ENCODE data around the gene GXYLT2. TPM values are rescaled to one million over a fixed set of nuclear protein-coding genes. Genes with fewer than 3 reads are reported as not detected.

The GXYLT2 gene
- total and polyA plus RNA-seq, 10 of the 15 experiments (the other 5 are each of a cell fraction or from before 2014, with no cell fraction given): 0.27 to 2.6 (median 0.78) TPM

DNA sequence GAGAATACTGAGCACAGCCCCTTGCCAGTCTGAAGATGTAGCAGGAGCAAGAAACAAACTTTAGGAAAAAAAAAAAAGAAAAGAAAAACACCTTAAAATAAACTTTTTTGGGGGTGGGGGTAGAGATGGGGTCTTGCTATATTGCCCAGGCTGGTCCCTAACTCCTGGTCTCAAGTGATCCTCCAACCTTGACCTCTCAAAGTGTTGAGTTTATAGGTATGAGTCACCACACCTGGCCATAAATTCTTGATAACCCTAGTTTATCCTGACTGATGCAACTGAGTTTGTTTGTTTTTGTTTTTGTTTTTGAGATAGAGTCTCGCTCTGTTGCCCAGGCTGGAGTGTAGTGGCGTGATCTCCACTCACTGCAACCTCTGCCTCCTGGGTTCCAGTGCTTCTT, 28.4 kb downstream of the GXYLT2 start:
- POLR2A ChIA-PET: no interaction called here
- intact Hi-C loops (cut with micrococcal nuclease; ENCODE audit: unreplicated experiment): no loop called here

DNA sequence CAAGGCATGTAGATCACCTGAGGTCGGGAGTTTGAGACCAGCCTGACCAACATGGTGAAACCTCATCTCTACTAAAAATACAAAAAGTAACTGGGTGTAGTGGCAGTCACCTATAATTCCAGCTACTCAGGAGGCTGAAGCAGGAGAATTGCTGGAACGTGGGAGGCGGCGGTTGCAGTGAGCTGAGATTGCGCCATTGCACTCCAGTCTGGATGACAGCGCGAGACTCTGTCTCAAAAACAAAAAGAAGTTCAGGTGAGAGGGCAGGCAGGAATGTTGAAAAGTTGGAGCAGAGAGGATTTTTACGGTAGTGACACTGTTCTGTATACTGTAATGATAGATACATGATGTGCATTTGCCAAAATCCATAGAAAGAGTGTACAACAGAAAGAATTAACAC, 31.7 kb downstream of the GXYLT2 start:
- H3K79me2 ChIP-seq (ENCODE audit: control insufficient read depth, insufficient read depth, low read length): no peaks in the 10 kb centered on the region
- ChIA-PET POLR2A (no interaction called here), RAD21 (ENCODE audit: unreplicated experiment) (no interaction called here), CTCF (interaction anchor here (1.0 to 1.3 kb wide), 2 partner anchors 11 to 254 kb away, joined by 3 read pairs; no protein-coding TSS in a partner anchor), SMC1A (ENCODE audit: uncharacterized antibody, unreplicated experiment) (interaction anchor here (1.0 kb wide), 1 partner anchor 79 kb away, joined by 3 read pairs; no protein-coding TSS in a partner anchor)
- 80% methylated on average over 8 of the region's 8 CpGs for WGBS (ENCODE audit: insufficient coverage, insufficient replicate concordance, low lambda C conversion rate, missing lambda C conversion rate)
- intact Hi-C loops (cut with micrococcal nuclease; ENCODE audit: unreplicated experiment) (no loop called here), in situ Hi-C loops (cut with MboI) (no loop called here)
- H3K27ac ChIP-seq (ENCODE audit: control insufficient read depth, insufficient read depth): no peak overlapping the region
- H3K4me3 ChIP-seq: no peak overlapping the region
- TF ChIP-seq TCF7 (IDR thresholded peaks at IDR 0.05; ENCODE audit: borderline replicate concordance) (no peak), SPI1 (IDR thresholded peaks at IDR 0.05; ENCODE audit: borderline replicate concordance, insufficient read depth, low read depth, low read length) (no peak), CREB1 (IDR thresholded peaks at IDR 0.05; ENCODE audit: low read depth) (no peak), ZNF207 (IDR thresholded peaks at IDR 0.05; ENCODE audit: borderline replicate concordance) (no peak), EED (IDR thresholded peaks at IDR 0.05; ENCODE audit: low read depth) (no peak)
- H4K20me1 ChIP-seq (ENCODE audit: control insufficient read depth, insufficient read depth): no peaks in the 10 kb centered on the region
- no peak overlapping the region for H2AFZ ChIP-seq (ENCODE audit: control insufficient read depth, low read depth, low read length)
- no peaks in the 10 kb centered on the region for H3K9me3 ChIP-seq (replicated peaks; ENCODE audit: control insufficient read depth, insufficient read depth, low read length)
- H3K27me3 ChIP-seq (replicated peaks in 1 of 2; ENCODE audit: control insufficient read depth in 2 of 2, insufficient read depth in 2 of 2, low read length in 1 of 2): no peaks in the 10 kb centered on the region
- DNase-seq (ENCODE audit: low read depth, low spot score): no peak
- no peak overlapping the region for H3K4me2 ChIP-seq (ENCODE audit: control insufficient read depth, insufficient read depth)
- no peak for ATAC-seq
- no peaks in the 10 kb centered on the region for H3K4me1 ChIP-seq (ENCODE audit: control insufficient read depth, insufficient read depth, low read length)
- H3K9ac ChIP-seq (ENCODE audit: control insufficient read depth, insufficient read depth, low read length): no peak overlapping the region
- no TSS peak for BruUV-seq (replicated peaks)
- no peak for FAIRE-seq
- no peaks in the 10 kb centered on the region for H3K36me3 ChIP-seq (ENCODE audit: control insufficient read depth in 2 of 2, insufficient read depth in 2 of 2, low read length in 1 of 2)

More for the DNA sequence above, 28.4 kb downstream of the GXYLT2 start:
- H3K9ac ChIP-seq (ENCODE audit: control insufficient read depth, insufficient read depth, low read length): no peak overlapping the region
- no peaks in the 10 kb centered on the region for H4K20me1 ChIP-seq (ENCODE audit: control insufficient read depth, insufficient read depth)
- in situ Hi-C loops (cut with MboI): no loop called here
- H3K4me2 ChIP-seq (ENCODE audit: control insufficient read depth, insufficient read depth): no peak overlapping the region
- H3K36me3 ChIP-seq (ENCODE audit: control insufficient read depth in 2 of 2, insufficient read depth in 2 of 2, low read length in 1 of 2): no peaks in the 10 kb centered on the region
- H3K4me3 ChIP-seq: no peak overlapping the region
- DNase-seq (ENCODE audit: low read depth, low spot score) (no peak), FAIRE-seq (no peak), ATAC-seq (no peak)
- TF ChIP-seq ZNF24 (IDR thresholded peaks at IDR 0.05) (no peak), ZNF274 (IDR thresholded peaks at IDR 0.05; ENCODE audit: insufficient read depth, insufficient read length) (no peak), GABPA (IDR thresholded peaks at IDR 0.05; ENCODE audit: low read depth) (no peak), RB1 (IDR thresholded peaks at IDR 0.05; ENCODE audit: borderline replicate concordance) (no peak), SREBF2 (IDR thresholded peaks at IDR 0.05; ENCODE audit: low read length) (no peak)
- ChIA-PET RAD21 (ENCODE audit: unreplicated experiment) (no interaction called here), SMC1A (ENCODE audit: uncharacterized antibody, unreplicated experiment) (interaction anchor here (0.6 kb wide), 1 partner anchor 10 kb away, joined by 3 read pairs; no protein-coding TSS in a partner anchor), CTCF (no interaction called here)
- no TSS peak for BruUV-seq (replicated peaks)
- no peaks in the 10 kb centered on the region for H3K4me1 ChIP-seq (ENCODE audit: control insufficient read depth, insufficient read depth, low read length)
- no peaks in the 10 kb centered on the region for H3K9me3 ChIP-seq (replicated peaks; ENCODE audit: control insufficient read depth, insufficient read depth, low read length)
- no peaks in the 10 kb centered on the region for H3K27me3 ChIP-seq (replicated peaks in 1 of 2; ENCODE audit: control insufficient read depth in 2 of 2, insufficient read depth in 2 of 2, low read length in 1 of 2)
- H3K79me2 ChIP-seq (ENCODE audit: control insufficient read depth, insufficient read depth, low read length): no peaks in the 10 kb centered on the region
- no peak overlapping the region for H2AFZ ChIP-seq (ENCODE audit: control insufficient read depth, low read depth, low read length)
- no peak overlapping the region for H3K27ac ChIP-seq (ENCODE audit: control insufficient read depth, insufficient read depth)
- 0% methylated on average over 2 of the region's 2 CpGs for WGBS (ENCODE audit: insufficient coverage, insufficient replicate concordance, low lambda C conversion rate, missing lambda C conversion rate)

Data from GM12878 (cell line).